ENCODE measurements around the gene ITGA11. TPM values are rescaled to one million over a fixed set of nuclear protein-coding genes. Genes with fewer than 3 reads are reported as not detected.

Gene ITGA11
- total and polyA plus RNA-seq, 2 donors from 2014 or later, result 3.4 to 11.1 TPM

DNA sequence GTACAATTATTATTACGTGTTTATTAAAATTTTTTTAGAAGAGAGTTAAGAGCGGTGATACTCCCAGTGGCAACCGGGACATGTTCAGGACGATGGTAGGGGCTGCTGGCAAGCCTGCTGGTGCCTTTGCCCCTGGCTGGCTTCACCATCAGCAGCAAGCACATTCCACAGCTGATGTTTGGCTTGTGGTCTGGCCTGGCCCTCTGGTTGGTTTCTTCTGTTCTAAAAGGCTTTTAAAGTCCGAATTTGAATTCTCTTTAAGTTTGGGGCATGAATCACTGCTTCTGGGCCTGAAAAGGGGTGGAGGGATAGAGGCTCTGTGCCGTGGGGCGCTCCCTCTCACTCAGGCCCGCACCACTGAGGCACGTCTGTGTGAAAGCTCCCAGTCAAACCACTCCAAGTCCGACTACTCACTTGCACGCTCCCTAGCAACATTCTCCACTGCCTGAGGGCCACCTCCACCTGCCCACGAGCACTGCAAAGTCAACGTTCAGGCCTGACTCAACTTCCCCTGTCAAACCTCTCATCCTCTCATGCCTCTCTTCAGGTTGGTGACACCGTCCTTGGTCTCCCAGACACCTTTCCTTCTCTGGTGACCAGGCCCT, 10.1 kb downstream of the ITGA11 start:
- peak in 2 of 5 donors; percentile 21 to 34 for DNase-seq
- intact Hi-C loops (cut with DNase I), result no loop called here
- H3K4me3 ChIP-seq (ENCODE audit: low read length in 3 of 3), result no peak overlapping the region
- TF ChIP-seq, protein P1, sequence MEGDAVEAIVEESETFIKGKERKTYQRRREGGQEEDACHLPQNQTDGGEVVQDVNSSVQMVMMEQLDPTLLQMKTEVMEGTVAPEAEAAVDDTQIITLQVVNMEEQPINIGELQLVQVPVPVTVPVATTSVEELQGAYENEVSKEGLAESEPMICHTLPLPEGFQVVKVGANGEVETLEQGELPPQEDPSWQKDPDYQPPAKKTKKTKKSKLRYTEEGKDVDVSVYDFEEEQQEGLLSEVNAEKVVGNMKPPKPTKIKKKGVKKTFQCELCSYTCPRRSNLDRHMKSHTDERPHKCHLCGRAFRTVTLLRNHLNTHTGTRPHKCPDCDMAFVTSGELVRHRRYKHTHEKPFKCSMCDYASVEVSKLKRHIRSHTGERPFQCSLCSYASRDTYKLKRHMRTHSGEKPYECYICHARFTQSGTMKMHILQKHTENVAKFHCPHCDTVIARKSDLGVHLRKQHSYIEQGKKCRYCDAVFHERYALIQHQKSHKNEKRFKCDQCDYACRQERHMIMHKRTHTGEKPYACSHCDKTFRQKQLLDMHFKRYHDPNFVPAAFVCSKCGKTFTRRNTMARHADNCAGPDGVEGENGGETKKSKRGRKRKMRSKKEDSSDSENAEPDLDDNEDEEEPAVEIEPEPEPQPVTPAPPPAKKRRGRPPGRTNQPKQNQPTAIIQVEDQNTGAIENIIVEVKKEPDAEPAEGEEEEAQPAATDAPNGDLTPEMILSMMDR (IDR thresholded peaks at IDR 0.05; ENCODE audit: borderline replicate concordance, extremely low read depth, insufficient read depth), result no peak
- H3K9ac ChIP-seq (ENCODE audit: low read length in 3 of 3), result no peak overlapping the region
- no peaks in the 10 kb centered on the region for H3K27me3 ChIP-seq (ENCODE audit: control insufficient read depth, insufficient read depth, low read length)
- FAIRE-seq, result no peak
- H3K4me1 ChIP-seq (ENCODE audit: control insufficient read depth in 2 of 3, insufficient read depth in 2 of 3, low read depth in 1 of 3, low read length in 3 of 3), result no peaks in the 10 kb centered on the region
- H3K36me3 ChIP-seq (ENCODE audit: control insufficient read depth in 2 of 3, insufficient read depth in 3 of 3, low read length in 3 of 3), result no peaks in the 10 kb centered on the region
- H3K27ac ChIP-seq (ENCODE audit: low read depth in 2 of 2, low read length in 2 of 2), result no peak overlapping the region
- no peaks in the 10 kb centered on the region for H3K9me3 ChIP-seq (ENCODE audit: control insufficient read depth in 2 of 3, insufficient read depth in 1 of 3, low read length in 3 of 3)

DNA sequence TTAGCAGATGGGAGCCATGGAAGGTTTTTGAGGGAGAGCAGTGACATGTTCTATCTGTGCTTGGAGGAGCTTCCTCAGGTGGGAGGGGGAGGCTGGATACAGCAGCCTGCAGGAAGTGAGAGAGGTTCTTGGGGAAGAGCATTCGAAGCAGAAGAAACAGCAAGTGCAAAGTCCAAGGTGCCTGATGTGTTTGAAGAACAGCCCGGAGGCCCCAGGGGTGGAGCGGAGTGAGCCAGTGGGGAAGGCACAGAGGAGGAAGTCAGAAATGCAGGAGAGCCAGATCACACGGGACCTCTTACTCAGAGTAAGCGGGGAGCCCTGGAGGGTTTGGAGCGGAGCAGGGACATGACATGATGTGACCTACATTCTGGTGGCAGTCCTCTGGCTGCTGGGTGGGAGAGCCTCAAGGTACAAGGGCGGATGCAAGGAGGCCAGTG, 10.8 kb downstream of the ITGA11 start:
- Histone ChIP-seq H3K9ac (ENCODE audit: low read length in 3 of 3) (no peak overlapping the region), H3K27ac (ENCODE audit: low read depth in 2 of 2, low read length in 2 of 2) (no peak overlapping the region), H3K9me3 (ENCODE audit: control insufficient read depth in 2 of 3, insufficient read depth in 1 of 3, low read length in 3 of 3) (no peaks in the 10 kb centered on the region), H3K4me1 (ENCODE audit: control insufficient read depth in 2 of 3, insufficient read depth in 2 of 3, low read depth in 1 of 3, low read length in 3 of 3) (no peaks in the 10 kb centered on the region), H3K4me3 (ENCODE audit: low read length in 3 of 3) (no peak overlapping the region), H3K27me3 (ENCODE audit: control insufficient read depth, insufficient read depth, low read length) (no peaks in the 10 kb centered on the region), H3K36me3 (ENCODE audit: control insufficient read depth in 2 of 3, insufficient read depth in 3 of 3, low read length in 3 of 3) (no peaks in the 10 kb centered on the region)
- intact Hi-C loops (cut with DNase I), result no loop called here
- TF ChIP-seq, protein P1 (IDR thresholded peaks at IDR 0.05; ENCODE audit: borderline replicate concordance, extremely low read depth, insufficient read depth), result no peak
- DNase-seq, result peak in 4 of 5 donors; percentile 25 to 49 (median 40)
- no peak for FAIRE-seq

DNA sequence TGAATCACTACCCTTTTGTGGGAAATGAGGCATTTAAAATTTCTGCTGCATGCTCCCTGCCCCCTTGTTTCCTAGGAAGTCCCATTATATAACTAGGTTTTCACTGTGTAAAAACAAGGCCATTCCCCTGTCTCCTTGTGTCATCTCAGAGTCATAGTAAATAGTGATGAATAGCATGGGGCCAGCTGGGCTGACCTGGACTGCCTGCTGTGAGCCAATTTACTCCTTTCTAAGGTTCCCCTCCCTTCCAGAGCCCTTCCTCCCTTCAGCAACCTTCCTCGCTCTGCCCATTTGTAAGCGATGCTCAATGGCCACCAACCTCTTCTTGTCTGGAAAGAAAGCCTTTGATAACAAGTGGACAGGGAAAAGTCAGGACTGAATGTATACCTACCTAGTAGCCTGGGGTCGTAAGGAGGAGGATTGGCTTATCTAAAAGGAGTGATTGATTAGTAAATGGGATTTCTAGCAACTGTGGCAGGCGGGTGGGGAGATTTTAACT, 11.7 kb downstream of the ITGA11 start:
- H3K9ac ChIP-seq (ENCODE audit: low read length in 3 of 3), result no peak overlapping the region
- no peaks in the 10 kb centered on the region for H3K4me1 ChIP-seq (ENCODE audit: control insufficient read depth in 2 of 3, insufficient read depth in 2 of 3, low read depth in 1 of 3, low read length in 3 of 3)
- no peak for FAIRE-seq
- TF ChIP-seq, protein P1 (IDR thresholded peaks at IDR 0.05; ENCODE audit: borderline replicate concordance, extremely low read depth, insufficient read depth), result no peak
- no peak overlapping the region for H3K4me3 ChIP-seq (ENCODE audit: low read length in 3 of 3)
- DNase-seq, result peak in 1 of 5 donors; percentile 29
- H3K36me3 ChIP-seq (ENCODE audit: control insufficient read depth in 2 of 3, insufficient read depth in 3 of 3, low read length in 3 of 3), result no peaks in the 10 kb centered on the region
- no peaks in the 10 kb centered on the region for H3K9me3 ChIP-seq (ENCODE audit: control insufficient read depth in 2 of 3, insufficient read depth in 1 of 3, low read length in 3 of 3)
- H3K27ac ChIP-seq (ENCODE audit: low read depth in 2 of 2, low read length in 2 of 2), result no peak overlapping the region
- intact Hi-C loops (cut with DNase I), result no loop called here
- H3K27me3 ChIP-seq (ENCODE audit: control insufficient read depth, insufficient read depth, low read length), result no peaks in the 10 kb centered on the region

Data from kidney (tissue), 14 donors.